H4 (cell line): Measurements from ENCODE around the gene HOXC12. TPM values are rescaled to one million over a fixed set of nuclear protein-coding genes. Genes with fewer than 3 reads are reported as not detected.

Experiments used
- DNase-seq: peaks from one replicate; pipeline ENCODE4 v3.0.0-alpha.2; 2015; ENCODE audit warnings: low spot score
- total RNA-seq: library from RNA; depleted of rRNA; stranded (reverse); fragments of >200 nt; shearing (Covaris generic); gene quantifications from 2 replicates; pipeline ENCODE4 v1.2.3, GENCODE V29; 2014

The HOXC12 gene
- total RNA-seq, 1 experiment from 2014 or later: not detected

DNA sequence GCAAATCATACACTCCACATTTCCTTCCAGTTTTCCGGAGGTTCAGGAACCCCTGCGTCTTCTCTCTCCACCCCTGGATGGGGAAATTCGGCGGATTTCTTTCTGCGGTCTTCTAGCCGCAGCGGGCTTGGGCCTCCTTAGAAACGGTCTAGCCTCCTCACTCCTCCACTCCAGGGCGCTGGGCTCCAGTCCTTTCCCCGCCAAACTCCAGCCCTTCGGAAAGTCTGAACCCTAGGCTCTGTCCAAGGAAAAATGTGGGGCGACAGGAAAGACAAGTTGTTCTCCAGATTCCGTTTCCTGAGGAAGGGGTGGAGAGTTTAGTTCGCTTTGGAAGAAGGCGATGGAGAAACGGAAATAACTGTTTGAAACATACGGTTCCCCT lies 28.9 kb downstream of the HOXC12 start:
- DNase-seq: no peak

DNA sequence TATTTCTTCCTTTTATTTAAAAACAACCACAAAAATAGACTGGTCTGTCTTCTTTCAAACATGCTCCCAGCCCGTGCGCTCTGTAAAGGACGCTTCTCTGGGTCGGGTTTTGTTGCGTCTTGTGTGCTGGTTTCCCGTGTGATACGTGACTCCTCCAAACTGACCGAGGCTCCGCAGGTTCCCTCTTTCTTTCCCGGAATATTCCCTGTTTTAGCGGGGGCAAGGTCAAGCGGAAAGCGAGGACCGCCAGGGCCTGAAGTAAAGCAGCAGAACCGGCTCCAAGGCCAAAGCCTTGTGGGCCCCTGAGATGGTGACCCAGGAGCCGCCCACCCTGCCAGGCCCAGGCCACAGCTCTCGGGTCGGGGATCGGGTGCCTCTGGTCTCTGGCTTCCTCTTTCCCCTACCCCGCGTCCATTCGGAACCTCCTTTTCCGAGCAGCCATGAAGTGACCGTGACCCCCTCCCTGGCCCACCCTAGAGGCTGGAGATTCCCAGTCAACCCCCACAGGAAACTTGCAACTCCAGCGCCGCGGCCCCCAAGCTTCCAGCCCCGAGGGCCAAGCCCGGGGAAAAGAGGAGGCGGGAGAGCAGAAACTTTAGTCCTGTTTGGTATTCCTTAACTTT lies 29.4 kb downstream of the HOXC12 start:
- DNase-seq: no peak

DNA sequence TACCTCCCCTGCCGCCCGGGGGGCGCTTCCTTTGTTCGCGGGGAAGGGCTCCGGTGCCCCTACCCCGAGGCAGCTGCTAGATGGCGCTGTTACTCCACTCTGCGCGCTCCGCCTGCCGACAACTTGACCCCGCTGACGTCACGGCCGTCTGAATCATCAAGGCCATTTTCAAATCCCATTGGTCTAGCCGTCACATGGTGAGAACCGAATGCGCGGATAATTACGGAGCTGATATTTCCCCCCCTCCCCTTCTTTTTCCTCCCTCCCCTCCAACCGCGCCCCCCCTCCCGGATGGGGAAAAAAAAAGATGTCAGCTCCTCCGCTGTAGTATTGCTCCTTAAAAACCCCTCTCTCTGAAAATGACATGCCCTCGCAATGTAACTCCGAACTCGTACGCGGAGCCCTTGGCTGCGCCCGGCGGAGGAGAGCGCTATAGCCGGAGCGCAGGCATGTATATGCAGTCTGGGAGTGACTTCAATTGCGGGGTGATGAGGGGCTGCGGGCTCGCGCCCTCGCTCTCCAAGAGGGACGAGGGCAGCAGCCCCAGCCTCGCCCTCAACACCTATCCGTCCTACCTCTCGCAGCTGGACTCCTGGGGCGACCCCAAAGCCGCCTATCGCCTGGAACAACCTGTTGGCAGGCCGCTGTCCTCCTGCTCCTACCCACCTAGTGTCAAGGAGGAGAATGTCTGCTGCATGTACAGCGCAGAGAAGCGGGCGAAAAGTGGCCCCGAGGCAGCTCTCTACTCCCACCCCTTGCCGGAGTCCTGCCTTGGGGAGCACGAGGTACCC lies 30.4 kb downstream of the HOXC12 start, which contains the start of gene HOXC10:
HOXC10 (plus strand) TSS at position 246 of the 791 bp plus-strand sequence; CDS start at position 360, 114 bp downstream.
- peak; percentile 97 for DNase-seq

DNA sequence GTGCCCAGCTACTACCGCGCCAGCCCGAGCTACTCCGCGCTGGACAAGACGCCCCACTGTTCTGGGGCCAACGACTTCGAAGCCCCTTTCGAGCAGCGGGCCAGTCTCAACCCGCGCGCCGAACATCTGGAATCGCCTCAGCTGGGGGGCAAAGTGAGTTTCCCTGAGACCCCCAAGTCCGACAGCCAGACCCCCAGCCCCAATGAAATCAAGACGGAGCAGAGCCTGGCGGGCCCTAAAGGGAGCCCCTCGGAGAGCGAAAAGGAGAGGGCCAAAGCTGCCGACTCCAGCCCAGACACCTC lies 30.9 kb downstream of the HOXC12 start:
- no peak for DNase-seq

DNA sequence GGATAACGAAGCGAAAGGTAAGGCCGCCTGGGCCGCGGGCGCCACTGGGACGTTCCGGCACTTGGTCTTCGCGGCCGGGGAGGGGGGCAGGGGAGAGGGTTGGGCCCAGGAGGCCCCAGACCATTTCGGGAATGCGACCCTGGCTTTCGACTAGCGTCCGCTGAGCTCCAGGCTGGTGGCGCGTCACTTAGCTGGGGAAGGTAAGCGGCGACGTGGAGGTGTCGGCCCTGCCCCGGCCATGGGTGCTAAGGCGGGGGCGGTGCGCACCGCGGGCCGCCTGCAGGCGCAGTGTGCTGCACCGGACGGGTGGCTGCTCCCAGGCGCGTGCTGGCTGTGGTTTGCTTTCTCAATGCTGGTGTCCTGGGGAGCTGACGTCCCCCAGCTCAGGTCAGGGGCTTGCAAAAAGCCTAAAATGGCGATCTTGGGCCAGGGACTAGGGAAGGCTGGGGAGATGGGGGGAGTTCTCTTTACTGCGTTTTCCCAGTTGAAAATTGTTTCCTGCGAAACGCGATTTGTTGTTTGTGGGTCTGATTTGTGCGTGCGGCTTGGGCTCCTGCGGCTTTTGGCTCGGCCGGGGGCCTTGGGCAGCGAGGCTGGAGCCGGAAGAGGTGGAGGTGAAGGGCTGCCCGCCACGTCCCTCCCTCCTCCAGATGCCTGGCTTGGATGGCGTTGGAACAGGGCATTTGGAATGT lies 31.4 kb downstream of the HOXC12 start:
- peak; percentile 51 for DNase-seq

DNA sequence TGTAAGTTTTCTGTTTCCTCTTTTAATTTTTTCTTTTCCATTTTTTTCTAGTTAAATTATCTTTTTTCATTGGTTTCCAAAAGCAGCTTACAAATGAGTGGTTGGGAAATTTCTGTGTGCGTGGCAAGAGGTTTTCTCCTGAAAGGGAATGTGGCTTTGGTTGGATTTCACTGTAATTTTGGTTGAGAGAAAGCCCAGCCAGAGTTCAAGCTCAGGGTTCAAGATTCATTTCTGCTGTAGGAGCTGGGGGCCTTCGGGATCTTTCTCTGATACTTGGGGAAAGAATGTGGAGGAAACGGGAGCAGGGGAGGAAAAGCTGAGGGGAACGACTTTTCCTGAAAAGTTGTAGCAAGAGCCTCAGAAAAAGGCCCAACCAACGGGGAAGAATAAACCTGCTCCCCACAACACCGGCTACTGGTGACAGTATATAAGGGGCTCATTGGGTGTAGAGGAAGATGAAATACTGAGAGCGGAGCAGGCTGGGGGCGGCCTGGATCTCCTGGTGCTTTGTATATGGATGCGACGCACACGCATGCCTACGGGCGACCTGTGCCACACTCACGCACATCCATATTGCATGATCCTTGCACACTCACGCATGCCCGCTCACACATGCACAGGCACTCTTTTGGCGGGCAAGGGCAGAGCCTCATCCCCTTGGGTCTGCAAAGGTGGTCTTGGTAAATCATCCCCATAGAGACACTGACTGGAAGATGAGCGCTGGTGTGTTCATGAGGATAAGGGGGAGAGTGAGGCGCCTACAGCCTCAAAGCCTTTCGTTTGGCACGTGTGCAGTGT lies 32.2 kb downstream of the HOXC12 start:
- no peak for DNase-seq

DNA sequence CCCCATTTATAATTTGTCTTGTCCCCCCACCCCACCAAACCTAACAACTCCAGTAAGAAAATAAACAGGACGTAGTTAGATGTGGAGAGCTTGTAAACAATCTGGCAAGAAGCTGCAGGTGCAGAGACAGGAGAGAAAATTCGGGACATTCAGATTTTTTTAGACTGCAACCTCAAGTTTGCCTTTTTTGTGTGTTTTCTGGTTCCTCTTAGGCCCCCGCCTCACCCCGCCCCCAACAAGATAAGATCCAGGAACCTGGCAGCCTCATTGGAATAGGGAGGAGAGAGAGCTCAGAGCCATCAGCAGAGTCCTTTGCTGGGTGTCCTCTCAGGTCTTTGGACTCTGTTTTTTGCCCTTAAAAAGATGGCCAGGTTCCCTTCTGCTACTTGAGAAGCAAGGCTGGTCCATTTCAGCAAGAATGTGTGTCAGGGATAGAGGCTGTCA lies 33.1 kb downstream of the HOXC12 start:
- DNase-seq: no peak

DNA sequence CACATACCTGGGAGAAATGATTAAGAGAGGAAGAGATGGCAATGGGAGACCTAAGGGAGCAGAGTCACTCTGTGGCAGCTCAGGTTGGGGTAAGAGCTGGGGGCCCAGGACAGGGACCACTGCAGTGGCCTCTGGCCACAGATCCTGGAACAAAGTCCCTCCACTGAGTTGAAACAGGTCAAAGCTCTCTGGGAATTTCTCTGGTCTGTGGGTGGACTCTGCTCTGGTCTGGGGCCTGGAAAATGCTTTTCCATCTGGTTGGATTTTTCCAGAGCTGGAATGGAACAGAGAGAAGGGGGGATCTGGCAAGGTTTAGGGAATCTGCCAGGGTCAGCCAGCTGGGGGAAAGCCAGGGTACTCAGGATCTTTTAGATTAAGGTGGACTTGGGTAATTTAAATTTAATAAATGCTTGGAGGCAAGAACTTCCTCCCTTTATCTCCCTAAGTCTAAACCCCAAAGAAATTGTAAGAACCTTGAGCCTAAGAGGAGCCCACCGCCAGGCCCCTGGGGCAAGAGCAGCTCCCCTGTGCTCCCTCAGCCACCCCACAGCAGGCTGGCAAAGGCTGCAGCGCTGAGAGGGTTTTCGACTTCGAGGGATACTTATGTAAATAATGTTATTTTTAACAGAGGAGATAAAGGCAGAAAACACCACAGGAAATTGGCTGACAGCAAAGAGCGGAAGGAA lies 34.0 kb downstream of the HOXC12 start:
- DNase-seq: no peak

DNA sequence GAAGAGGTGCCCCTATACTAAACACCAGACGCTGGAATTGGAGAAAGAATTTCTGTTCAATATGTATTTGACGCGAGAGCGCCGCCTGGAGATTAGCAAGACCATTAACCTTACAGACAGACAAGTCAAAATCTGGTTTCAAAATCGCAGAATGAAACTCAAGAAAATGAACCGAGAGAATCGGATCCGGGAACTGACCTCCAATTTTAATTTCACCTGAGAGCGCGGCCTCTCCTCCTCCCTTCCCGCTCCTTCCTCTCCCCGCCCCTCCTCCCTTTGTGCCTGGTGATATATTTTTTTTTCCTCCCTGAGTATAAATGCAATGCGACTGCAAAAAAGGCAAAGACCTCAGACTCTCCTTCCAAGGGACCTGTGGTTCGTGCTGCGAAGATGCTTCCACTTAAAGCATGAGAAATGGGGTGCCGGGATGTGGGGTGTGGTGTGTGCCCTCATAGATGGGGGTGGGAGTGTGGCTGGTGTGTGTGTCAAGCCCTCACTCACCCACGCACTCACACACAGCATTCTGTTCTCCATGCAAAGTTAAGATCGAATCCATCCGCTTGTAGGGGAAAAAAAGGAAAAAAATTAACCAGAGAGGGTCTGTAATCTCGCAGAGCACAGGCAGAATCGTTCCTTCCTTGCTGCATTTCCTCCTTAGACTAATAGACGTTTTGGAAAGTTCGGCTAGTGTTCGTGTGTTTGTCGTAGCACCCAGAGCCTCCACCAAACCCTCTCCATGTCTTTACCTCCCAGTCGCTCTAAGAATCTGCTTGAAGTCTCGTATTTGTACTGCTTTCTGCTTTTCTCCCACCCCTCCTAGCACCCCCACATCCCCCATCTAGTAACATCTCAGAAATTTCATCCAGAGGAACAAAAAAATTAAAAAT lies 34.8 kb downstream of the HOXC12 start:
- DNase-seq: peak; percentile 59

DNA sequence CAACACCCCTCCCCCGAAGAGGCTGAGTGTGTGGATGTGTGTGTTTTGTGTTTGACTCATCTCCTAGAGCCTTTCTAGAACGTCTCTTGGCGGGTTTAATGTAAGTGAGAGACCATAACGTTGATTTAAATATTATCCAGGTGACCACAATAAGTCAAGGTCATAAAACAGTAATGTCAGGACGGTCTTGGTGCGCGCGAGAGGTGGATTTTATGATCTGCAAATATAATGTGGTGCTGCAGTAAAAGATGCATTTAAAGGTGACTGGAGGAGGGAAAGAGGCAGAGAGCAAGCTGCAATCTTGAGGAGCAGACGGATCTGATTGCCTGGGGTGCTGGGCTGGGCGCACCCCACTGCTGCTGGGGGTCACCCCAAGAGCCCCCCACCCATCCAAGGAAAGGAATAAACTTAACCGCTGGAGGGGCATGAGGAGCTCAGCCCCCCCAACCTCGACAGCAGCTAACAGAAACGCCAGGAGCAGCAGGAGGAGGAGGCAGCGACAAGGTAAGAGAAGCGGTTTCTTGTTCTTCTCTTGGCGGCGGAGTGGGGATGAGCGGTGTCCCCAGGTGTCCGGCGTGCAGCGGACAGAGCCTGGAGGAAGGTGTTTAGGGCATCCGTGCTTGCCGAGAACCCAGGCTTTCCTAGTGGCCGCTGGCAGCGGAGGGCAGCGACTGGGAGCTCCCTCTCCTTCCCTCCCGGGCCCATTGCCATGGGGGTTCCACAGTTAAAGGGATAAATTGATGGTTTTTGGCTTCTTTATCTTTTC lies 35.8 kb downstream of the HOXC12 start:
- no peak for DNase-seq

DNA sequence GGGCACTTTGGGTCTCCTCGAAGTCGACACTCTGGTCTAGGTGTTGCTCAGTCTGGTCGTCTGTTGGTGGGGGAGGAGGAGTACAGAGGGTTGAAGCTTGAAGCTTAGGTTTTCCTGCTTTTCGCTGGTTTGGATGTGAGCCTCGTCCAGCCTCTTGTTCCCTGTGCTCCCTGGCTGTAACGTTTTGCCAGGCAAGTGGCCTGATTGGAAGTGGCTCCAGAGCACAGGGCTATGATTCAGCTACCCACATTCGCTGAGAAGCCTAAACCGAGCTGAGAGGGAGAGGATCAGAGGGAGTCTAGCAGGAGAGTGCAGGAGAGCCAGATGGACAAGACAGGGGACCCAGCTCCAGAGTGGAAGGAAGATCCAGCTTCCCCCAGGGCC lies 36.4 kb downstream of the HOXC12 start:
- peak; percentile 40 for DNase-seq

DNA sequence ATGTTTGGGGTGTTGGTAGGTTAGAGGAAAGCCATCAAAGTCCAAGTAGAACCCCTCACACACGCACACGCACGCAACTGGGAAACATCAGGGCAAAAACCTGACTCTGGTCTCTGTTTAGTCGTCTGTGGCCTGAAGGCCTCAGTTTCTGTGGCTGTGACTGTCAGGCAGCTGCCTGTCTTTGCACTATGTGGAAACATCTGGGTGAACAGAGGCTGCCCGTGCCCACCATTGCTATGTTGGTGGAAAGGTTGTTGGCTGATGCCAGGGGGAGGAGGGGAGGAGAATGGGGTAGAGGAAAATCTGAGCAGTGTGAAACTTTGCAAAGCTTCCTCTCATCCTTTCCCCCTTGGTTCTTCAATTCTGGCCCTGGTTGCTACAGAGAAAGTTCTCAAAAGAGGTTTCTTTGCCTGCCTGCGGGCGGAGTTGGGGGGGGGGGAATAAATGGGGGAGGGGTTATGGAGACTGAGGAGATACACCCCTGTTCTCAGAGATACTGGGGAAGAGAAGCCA lies 37.7 kb downstream of the HOXC12 start:
- DNase-seq: no peak

DNA sequence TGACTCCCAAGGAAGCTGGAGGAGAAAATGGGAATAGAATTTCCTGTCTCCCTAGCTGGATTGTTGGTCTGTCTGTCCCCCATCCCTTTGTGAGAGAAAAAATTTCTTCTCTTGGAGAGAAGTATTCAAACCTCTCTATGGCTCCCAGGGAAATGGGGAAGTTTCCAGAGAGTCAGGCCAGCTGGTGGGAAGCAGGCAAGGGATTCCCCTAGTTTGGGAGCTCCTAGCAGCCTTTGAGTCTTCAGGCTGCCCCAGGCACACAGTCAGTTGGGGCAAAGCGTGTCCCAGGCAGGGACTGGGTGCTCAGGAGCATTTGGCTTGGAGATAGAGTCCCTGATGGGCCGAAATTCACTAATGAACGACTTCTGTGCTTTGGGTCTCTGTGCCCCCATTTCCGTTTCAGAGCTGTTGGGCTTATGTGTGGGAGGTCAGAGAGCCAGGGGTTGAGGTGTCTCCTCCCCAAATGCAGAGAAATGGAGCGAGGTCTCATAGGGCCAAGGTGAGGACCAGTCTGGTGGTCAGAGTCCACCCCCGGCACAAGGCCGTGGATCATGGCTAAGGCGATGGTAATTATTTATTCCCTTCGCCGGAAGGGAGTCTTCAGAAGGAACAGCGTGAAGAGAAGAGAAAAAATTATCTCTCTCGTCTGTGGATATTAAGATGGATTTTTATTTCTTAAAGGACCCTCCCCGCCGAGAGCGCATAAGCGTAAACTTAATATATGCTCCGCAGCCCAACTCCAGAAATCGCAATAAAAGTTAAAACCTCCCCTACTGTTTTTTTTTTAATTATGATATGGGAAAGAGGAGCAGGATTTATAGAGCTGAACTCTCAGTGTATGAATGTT lies 38.7 kb downstream of the HOXC12 start:
- DNase-seq: no peak

DNA sequence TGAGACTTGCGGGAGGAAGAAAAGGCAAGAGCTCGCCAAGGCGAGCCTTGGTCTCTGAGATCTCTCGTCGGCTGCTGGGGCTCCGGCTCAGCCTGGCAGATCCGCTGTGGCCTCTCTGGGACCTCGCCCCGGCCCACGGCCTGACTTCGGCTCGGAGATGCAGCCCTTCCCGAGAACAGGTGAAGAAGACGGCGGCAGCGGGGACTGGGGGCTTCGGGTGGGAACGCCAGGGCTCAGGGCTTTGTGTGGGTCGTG lies 39.2 kb downstream of the HOXC12 start:
- DNase-seq: no peak

DNA sequence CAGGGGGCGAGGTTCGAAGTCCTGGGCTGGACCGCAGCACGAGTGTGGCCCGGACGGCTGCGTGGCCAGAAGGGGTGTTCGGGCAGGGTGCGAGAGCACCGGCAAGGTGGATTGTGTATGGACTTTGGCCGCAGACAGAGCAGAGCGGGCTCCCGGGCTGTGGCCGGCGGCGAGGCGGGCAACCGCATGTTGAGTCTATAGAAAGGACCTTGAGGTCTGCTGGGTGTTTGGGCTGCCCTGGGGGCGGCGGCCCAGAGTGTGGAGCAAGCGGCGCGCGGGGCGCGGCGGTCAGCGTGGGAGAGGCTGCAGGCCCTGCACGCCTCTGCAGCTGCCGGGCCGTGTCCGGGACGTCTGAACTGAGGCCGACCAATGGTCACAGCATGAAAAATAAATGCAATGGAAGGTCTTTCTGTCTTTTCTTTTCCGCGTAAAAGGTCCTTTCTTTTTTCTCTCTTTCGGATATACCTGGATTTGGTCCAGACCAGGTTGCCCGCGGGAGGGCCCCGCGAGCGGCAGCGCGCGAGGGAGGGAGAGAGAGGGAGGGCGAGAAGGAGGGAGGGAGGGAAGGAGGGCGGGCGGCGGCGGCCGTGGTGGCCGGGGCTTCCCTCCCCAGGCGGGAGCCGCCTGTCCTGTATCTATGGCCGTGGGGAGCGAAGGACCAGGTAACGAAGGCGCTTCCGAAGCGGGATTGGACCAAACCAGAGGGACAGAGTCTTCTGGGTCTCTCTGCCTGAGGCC lies 39.7 kb downstream of the HOXC12 start:
- DNase-seq: peak; percentile 38

DNA sequence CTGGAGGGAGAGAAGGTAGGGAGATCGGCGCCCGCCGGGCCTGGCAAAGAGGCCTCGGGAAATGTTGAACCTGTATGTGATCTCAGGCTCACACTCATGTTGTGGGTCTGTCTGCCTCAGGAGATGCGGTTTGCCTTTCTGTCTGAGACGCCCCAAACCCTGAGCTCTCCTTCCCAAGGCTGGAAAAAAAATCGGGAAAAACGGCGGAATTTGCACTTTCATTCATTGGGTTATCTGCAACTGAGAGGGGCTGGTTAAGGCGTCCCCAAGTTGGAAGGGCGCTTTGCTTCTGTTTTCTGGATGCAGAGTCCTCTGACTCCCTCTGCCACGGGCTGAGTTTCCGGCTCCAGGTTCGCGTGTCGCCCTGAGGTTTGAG lies 40.3 kb downstream of the HOXC12 start:
- no peak for DNase-seq

DNA sequence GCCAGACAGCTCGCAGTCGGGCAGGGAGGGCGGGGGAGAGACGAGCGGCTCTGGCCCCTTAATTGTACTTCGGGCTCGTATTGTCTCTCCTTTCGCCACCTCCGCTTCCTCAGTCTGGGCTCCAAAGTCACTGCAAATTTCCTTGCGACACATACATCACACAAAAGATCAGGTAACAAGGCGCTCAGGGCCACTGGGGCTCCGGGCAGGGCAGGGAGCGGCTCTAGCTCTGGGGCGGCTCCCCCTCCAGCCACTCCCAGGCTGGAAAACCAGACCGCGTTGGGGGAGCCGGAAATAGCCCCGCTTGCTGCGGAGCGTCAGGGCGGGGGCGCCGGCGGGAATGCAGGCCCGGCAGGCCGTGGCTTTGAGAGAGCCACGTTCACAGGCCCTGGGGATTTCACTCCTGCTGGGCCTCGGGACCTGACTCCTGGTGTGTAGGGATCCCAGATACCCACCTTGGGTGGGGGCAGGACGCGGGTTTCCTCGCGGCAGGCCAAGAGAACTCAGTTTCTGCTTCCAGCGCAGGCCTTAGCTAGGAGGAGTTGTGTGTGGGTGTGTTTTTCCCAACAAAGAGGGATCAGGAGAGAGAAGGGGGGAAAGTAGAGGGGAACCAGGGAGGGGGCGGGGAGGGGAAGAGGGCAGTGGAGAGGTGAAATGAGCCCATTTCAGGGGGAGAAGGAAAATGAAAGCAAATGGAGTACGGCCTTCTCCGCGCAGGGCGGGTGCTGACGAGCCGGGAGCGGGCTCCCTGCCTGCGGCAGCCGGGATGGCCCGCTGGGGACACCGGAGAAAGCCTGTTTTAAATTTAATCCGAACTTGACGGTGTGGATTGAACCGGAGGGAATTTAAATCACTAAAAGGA lies 40.9 kb downstream of the HOXC12 start:
- DNase-seq: peak; percentile 68
